IPS-NIHi11 (cell line): Measurements from ENCODE around the gene SLC6A19.
A peak's percentile ranks its signal among the peaks of the same experiment; 100 is the strongest.

Experiments
- DNase-seq: peaks from one replicate; pipeline ENCODE4 v3.0.0; 2012; ENCODE audit warnings: mixed read lengths, low spot score

SLC6A19 gene

GRCh38 chr5:1166370-1166769, 35.0 kb upstream of the SLC6A19 start:
- DNase-seq = no peak

GRCh38 chr5:1167361-1167727, 34.1 kb upstream of the SLC6A19 start:
- DNase-seq = no peak

GRCh38 chr5:1167728-1168709, 33.4 kb upstream of the SLC6A19 start:
- DNase-seq = peak; percentile 82

GRCh38 chr5:1168796-1169195, 32.6 kb upstream of the SLC6A19 start:
- DNase-seq = no peak

GRCh38 chr5:1169211-1170115, 31.9 kb upstream of the SLC6A19 start:
- DNase-seq = no peak

- DNase-seq = no peak
Observed at GRCh38 chr5:1171340-1171941, 30.0 kb upstream of the SLC6A19 start.

- DNase-seq = no peak
Observed at GRCh38 chr5:1172007-1172581, 29.3 kb upstream of the SLC6A19 start.

- no peak for DNase-seq
Observed at GRCh38 chr5:1172670-1173404, 28.6 kb upstream of the SLC6A19 start.

- DNase-seq = no peak
Observed at GRCh38 chr5:1173485-1174070, 27.8 kb upstream of the SLC6A19 start.

GRCh38 chr5:1174122-1174936, 27.1 kb upstream of the SLC6A19 start:
- peak; percentile 75 for DNase-seq

- no peak for DNase-seq
Observed at GRCh38 chr5:1175015-1175414, 26.4 kb upstream of the SLC6A19 start.

GRCh38 chr5:1175801-1176472, 25.5 kb upstream of the SLC6A19 start:
- DNase-seq = no peak

- peak; percentile 66 for DNase-seq
Observed at GRCh38 chr5:1176473-1177391, 24.7 kb upstream of the SLC6A19 start.

GRCh38 chr5:1177826-1178528, 23.4 kb upstream of the SLC6A19 start:
- no peak for DNase-seq

GRCh38 chr5:1178529-1179382, 22.6 kb upstream of the SLC6A19 start:
- DNase-seq = no peak

GRCh38 chr5:1179383-1179715, 22.0 kb upstream of the SLC6A19 start:
- DNase-seq = no peak

GRCh38 chr5:1180096-1180495, 21.3 kb upstream of the SLC6A19 start:
- DNase-seq = no peak
